Neural progenitor cell (in vitro differentiated cells): ENCODE measurements around the gene TTC31. TPM values are rescaled to one million over a fixed set of nuclear protein-coding genes. Genes with fewer than 3 reads are reported as not detected.
"Not testable (repeated sequence)": the region's sequence is repeated elsewhere in the genome, so short reads cannot be mapped to it uniquely, and the experiment has no call there.

Experiments
- DNase-seq: peaks from one replicate; pipeline ENCODE4 v3.0.0-alpha.2; 2016; ENCODE audit warnings: low spot score
- H2AFZ ChIP-seq: fragments of 200-600 bp; sonication (generic); replicated peaks from 2 replicates; pipeline ENCODE4 v1.6.1; 2016; ENCODE audit warnings: antibody characterized with exemption
- H3F3A ChIP-seq: fragments of 200-600 bp; sonication (generic); 2 replicates; pipeline ENCODE4 v1.6.1; 2016; ENCODE audit warnings: antibody characterized with exemption, low read depth
- H3K27ac ChIP-seq: fragments of 200-600 bp; sonication (generic); 2 replicates; pipeline ENCODE4 v1.5.1; 2016; ENCODE audit warnings: mild to moderate bottlenecking
- H3K27me3 ChIP-seq: fragments of 200-600 bp; sonication (generic); 2 replicates; pipeline ENCODE4 v1.6.1; 2016; ENCODE audit warnings: mild to moderate bottlenecking, moderate library complexity
- H3K36me3 ChIP-seq: fragments of 200-600 bp; sonication (generic); 2 replicates; pipeline ENCODE4 v1.5.1; 2016
- H3K4me1 ChIP-seq: fragments of 200-600 bp; sonication (generic); 2 replicates; pipeline ENCODE4 v1.6.1; 2016; ENCODE audit warnings: mixed run types
- H3K4me2 ChIP-seq: fragments of 200-600 bp; sonication (generic); 2 replicates; pipeline ENCODE4 v1.6.1; 2016
- H3K4me3 ChIP-seq: fragments of 200-600 bp; sonication (generic); 2 replicates; pipeline ENCODE4 v1.5.1; 2016
- H3K79me2 ChIP-seq: fragments of 200-600 bp; sonication (generic); 2 replicates; pipeline ENCODE4 v1.6.1; 2016; ENCODE audit warnings: low read depth
- H3K9ac ChIP-seq: fragments of 200-600 bp; sonication (generic); 2 replicates; pipeline ENCODE4 v1.6.1; 2016
- H3K9me3 ChIP-seq: fragments of 200-600 bp; sonication (generic); 2 replicates; pipeline ENCODE4 v1.5.1; 2016; ENCODE audit warnings: low read depth
- H4K20me1 ChIP-seq: fragments of 200-600 bp; sonication (generic); 2 replicates; pipeline ENCODE4 v1.6.1; 2016; ENCODE audit warnings: low read depth
- H3K27ac Mint-ChIP-seq: 3 replicates; pipeline ENCODE4 v1.8.0; 2021; ENCODE audit warnings: mixed read lengths
- H3K27me3 Mint-ChIP-seq: 2 replicates; pipeline ENCODE4 v1.8.0; 2022; ENCODE audit warnings: low read depth, mild to moderate bottlenecking, inconsistent platforms, moderate library complexity, mixed read lengths; ENCODE audit not compliant: insufficient read depth
- H3K36me3 Mint-ChIP-seq: 3 replicates; pipeline ENCODE4 v1.8.0; 2021; ENCODE audit warnings: mixed read lengths
- H3K4me1 Mint-ChIP-seq: 3 replicates; pipeline ENCODE4 v1.8.0; 2021; ENCODE audit warnings: mixed read lengths
- H3K4me3 Mint-ChIP-seq: 3 replicates; pipeline ENCODE4 v1.8.0; 2021; ENCODE audit warnings: mild to moderate bottlenecking, moderate library complexity, mixed read lengths
- H3K9me3 Mint-ChIP-seq: 3 replicates; pipeline ENCODE4 v1.8.0; 2020; ENCODE audit warnings: mixed read lengths
- CTCF ChIP-seq: fragments of 200-600 bp; sonication (generic); IDR thresholded peaks from 2 replicates; pipeline ENCODE4 v1.5.1; 2017; ENCODE audit warnings: antibody characterized with exemption, mild to moderate bottlenecking
- EZH2 ChIP-seq: fragments of 200-600 bp; sonication (generic); IDR thresholded peaks from 2 replicates; pipeline ENCODE4 v1.6.1; 2017; ENCODE audit warnings: antibody characterized with exemption, mild to moderate bottlenecking, moderate library complexity
- EZH2phosphoT487 ChIP-seq: fragments of 200-600 bp; sonication (generic); IDR thresholded peaks from 2 replicates; pipeline ENCODE4 v1.6.1; 2017; ENCODE audit warnings: antibody characterized with exemption
- total RNA-seq: library from RNA; depleted of rRNA; stranded (reverse); fragments of >200 nt; gene quantifications from 2 replicates; pipeline ENCODE4 v1.2.3, GENCODE V29; 2015; ENCODE audit warnings: low replicate concordance

TTC31 gene
- total RNA-seq, 1 donor from 2014 or later, result 22.6 TPM

- DNase-seq, result peak; percentile 74
- peak overlapping the region; percentile 87 for H2AFZ ChIP-seq
Observed at GRCh38 chr2:74481961-74482800, 700 bp upstream of the TTC31 start.

GRCh38 chr2:74483675-74484164 is 839 bp downstream of the TTC31 start:
- H3K9me3 Mint-ChIP-seq, H3K27me3 ChIP-seq, H3K9me3 ChIP-seq, H3K9ac ChIP-seq, H3K4me1 ChIP-seq, DNase-seq, H3K27ac ChIP-seq, H3K27me3 Mint-ChIP-seq, H3F3A ChIP-seq, H3K36me3 ChIP-seq: not testable (repeated sequence)
- peak overlapping the region; percentile 97 for H3K4me2 ChIP-seq
- H3K4me3 ChIP-seq, result peak overlapping the region; percentile 81
- Mint-ChIP-seq H3K36me3 (peaks cover 10% of the 10 kb centered on the region), H3K4me1 (peaks cover 21% of the 10 kb centered on the region), H3K4me3 (peak overlapping the region; percentile 100), H3K27ac (peak overlapping the region; percentile 27)
- H3K79me2 ChIP-seq, result peaks cover 33% of the 10 kb centered on the region
- peaks cover 23% of the 10 kb centered on the region for H4K20me1 ChIP-seq
- H2AFZ ChIP-seq, result peak overlapping the region; percentile 84

More at GRCh38 chr2:74481961-74482800, 700 bp upstream of the TTC31 start:
- Histone ChIP-seq H3K27ac (no peak overlapping the region), H4K20me1 (peaks cover 22% of the 10 kb centered on the region), H3K4me3 (peak overlapping the region; percentile 81), H3K79me2 (peaks cover 33% of the 10 kb centered on the region), H3K4me1 (peaks cover 8% of the 10 kb centered on the region), H3K9ac (peak overlapping the region; percentile 60), H3K9me3 (no peaks in the 10 kb centered on the region), H3K36me3 (no peaks in the 10 kb centered on the region), H3F3A (no peaks in the 10 kb centered on the region), H3K4me2 (peak overlapping the region; percentile 97), H3K27me3 (no peaks in the 10 kb centered on the region)
- no peaks in the 10 kb centered on the region for H3K9me3 Mint-ChIP-seq
- H3K27me3 Mint-ChIP-seq, result peaks cover 3% of the 10 kb centered on the region
- TF ChIP-seq EZH2, result no peak
- TF ChIP-seq CTCF, result no peak
- no peak for TF ChIP-seq EZH2phosphoT487
- peaks cover 15% of the 10 kb centered on the region for H3K36me3 Mint-ChIP-seq
- peak overlapping the region; percentile 100 for H3K4me3 Mint-ChIP-seq
- no peak overlapping the region for H3K27ac Mint-ChIP-seq
- peaks cover 21% of the 10 kb centered on the region for H3K4me1 Mint-ChIP-seq

GRCh38 chr2:74486141-74486540 is 3.3 kb downstream of the TTC31 start:
- no peak for DNase-seq
- no peak overlapping the region for H3K4me2 ChIP-seq
- Mint-ChIP-seq H3K27me3 (no peaks in the 10 kb centered on the region), H3K9me3 (no peaks in the 10 kb centered on the region), H3K4me1 (peaks cover 9% of the 10 kb centered on the region), H3K36me3 (peaks cover 17% of the 10 kb centered on the region), H3K4me3 (no peak overlapping the region), H3K27ac (no peak overlapping the region)
- H3K9me3 ChIP-seq, result no peaks in the 10 kb centered on the region
- peaks cover 4% of the 10 kb centered on the region for H3K4me1 ChIP-seq
- H3K9ac ChIP-seq, result no peak overlapping the region
- H4K20me1 ChIP-seq, result peaks cover 16% of the 10 kb centered on the region
- no peak for TF ChIP-seq CTCF
- TF ChIP-seq EZH2, result no peak
- H3K79me2 ChIP-seq, result peaks cover 21% of the 10 kb centered on the region
- no peak overlapping the region for H3K27ac ChIP-seq
- H3F3A ChIP-seq, result no peaks in the 10 kb centered on the region
- no peak overlapping the region for H3K4me3 ChIP-seq
- no peak overlapping the region for H2AFZ ChIP-seq
- no peaks in the 10 kb centered on the region for H3K27me3 ChIP-seq
- H3K36me3 ChIP-seq, result no peaks in the 10 kb centered on the region
